DOHH2 (cell line): Measurements from ENCODE around the gene SPATA12.

Experiments
- H3F3A ChIP-seq: fragments of 200-600 bp; sonication (generic), shearing (Covaris generic); 2 replicates; pipeline ENCODE4 v1.6.0; 2016; ENCODE audit warnings: antibody characterized with exemption, mild to moderate bottlenecking; ENCODE audit not compliant: control insufficient read depth, insufficient read depth
- H3K27ac ChIP-seq: fragments of 200-600 bp; sonication (generic); 2 replicates; pipeline ENCODE4 v1.5.1; 2014; ENCODE audit warnings: low read depth, mild to moderate bottlenecking, low read length, moderate library complexity
- H3K27me3 ChIP-seq: fragments of 200-600 bp; sonication (generic); 2 replicates; pipeline ENCODE4 v1.6.1; 2014; ENCODE audit warnings: mild to moderate bottlenecking, low read length, mixed read lengths; ENCODE audit not compliant: control insufficient read depth
- H3K36me3 ChIP-seq: fragments of 200-600 bp; sonication (generic); 2 replicates; pipeline ENCODE4 v1.6.1; 2014; ENCODE audit warnings: mild to moderate bottlenecking, low read length, moderate library complexity, mixed read lengths; ENCODE audit not compliant: control insufficient read depth
- H3K4me1 ChIP-seq: fragments of 200-600 bp; sonication (generic); 2 replicates; pipeline ENCODE4 v1.6.1; 2014; ENCODE audit warnings: mild to moderate bottlenecking, low read length, mixed read lengths; ENCODE audit not compliant: control insufficient read depth
- H3K4me2 ChIP-seq: fragments of 200-600 bp; sonication (generic); 2 replicates; pipeline ENCODE4 v1.6.0; 2014; ENCODE audit warnings: mild to moderate bottlenecking, low read length, moderate library complexity
- H3K4me3 ChIP-seq: fragments of 200-600 bp; sonication (generic); 2 replicates; pipeline ENCODE4 v1.5.1; 2014; ENCODE audit warnings: mild to moderate bottlenecking, low read length, mixed read lengths
- H3K79me2 ChIP-seq: fragments of 200-600 bp; sonication (generic); 2 replicates; pipeline ENCODE4 v1.6.1; 2014; ENCODE audit warnings: mild to moderate bottlenecking, low read length, mixed read lengths; ENCODE audit not compliant: control insufficient read depth
- H3K9me2 ChIP-seq: fragments of 200-600 bp; sonication (generic); replicated peaks from 2 replicates; pipeline ENCODE4 v1.6.1; 2014; ENCODE audit warnings: mild to moderate bottlenecking, low read length, mixed read lengths; ENCODE audit not compliant: control insufficient read depth
- H3K9me3 ChIP-seq: fragments of 200-600 bp; sonication (generic); 2 replicates; pipeline ENCODE4 v1.6.1; 2014; ENCODE audit warnings: antibody characterized with exemption, low read length, mixed read lengths; ENCODE audit not compliant: control insufficient read depth, insufficient read depth
- H4K20me1 ChIP-seq: fragments of 200-600 bp; sonication (generic); 2 replicates; pipeline ENCODE4 v1.6.0; 2014; ENCODE audit warnings: low read depth, mild to moderate bottlenecking, antibody characterized with exemption, low read length, moderate library complexity; ENCODE audit not compliant: control insufficient read depth, insufficient read depth
- EZH2phosphoT487 ChIP-seq: fragments of 200-600 bp; sonication (generic); IDR thresholded peaks from 2 replicates; pipeline ENCODE4 v1.6.1; 2017; ENCODE audit warnings: borderline replicate concordance, mild to moderate bottlenecking, antibody characterized with exemption, low read length, moderate library complexity, mixed read lengths
- TF ChIP-seq, protein P1 (sequence below): fragments of 200-600 bp; sonication (generic); IDR thresholded peaks from one replicate; pipeline ENCODE4 v1.5.1; 2014; ENCODE audit warnings: antibody characterized with exemption, mild to moderate bottlenecking, low read depth, low read length; ENCODE audit not compliant: poor library complexity, severe bottlenecking

SPATA12 gene

GRCh38 chr3:57095363-57095762 is 34.9 kb downstream of the SPATA12 start:
- no peak overlapping the region for H3K4me3 ChIP-seq
- H3K27ac ChIP-seq: no peak overlapping the region
- H3K79me2 ChIP-seq: no peaks in the 10 kb centered on the region
- no peaks in the 10 kb centered on the region for H3F3A ChIP-seq
- peaks cover 17% of the 10 kb centered on the region for H3K27me3 ChIP-seq
- no peaks in the 10 kb centered on the region for H3K36me3 ChIP-seq
- H3K9me2 ChIP-seq: no peaks in the 10 kb centered on the region
- TF ChIP-seq EZH2phosphoT487: no peak
- TF ChIP-seq, protein P1, sequence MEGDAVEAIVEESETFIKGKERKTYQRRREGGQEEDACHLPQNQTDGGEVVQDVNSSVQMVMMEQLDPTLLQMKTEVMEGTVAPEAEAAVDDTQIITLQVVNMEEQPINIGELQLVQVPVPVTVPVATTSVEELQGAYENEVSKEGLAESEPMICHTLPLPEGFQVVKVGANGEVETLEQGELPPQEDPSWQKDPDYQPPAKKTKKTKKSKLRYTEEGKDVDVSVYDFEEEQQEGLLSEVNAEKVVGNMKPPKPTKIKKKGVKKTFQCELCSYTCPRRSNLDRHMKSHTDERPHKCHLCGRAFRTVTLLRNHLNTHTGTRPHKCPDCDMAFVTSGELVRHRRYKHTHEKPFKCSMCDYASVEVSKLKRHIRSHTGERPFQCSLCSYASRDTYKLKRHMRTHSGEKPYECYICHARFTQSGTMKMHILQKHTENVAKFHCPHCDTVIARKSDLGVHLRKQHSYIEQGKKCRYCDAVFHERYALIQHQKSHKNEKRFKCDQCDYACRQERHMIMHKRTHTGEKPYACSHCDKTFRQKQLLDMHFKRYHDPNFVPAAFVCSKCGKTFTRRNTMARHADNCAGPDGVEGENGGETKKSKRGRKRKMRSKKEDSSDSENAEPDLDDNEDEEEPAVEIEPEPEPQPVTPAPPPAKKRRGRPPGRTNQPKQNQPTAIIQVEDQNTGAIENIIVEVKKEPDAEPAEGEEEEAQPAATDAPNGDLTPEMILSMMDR: no peak
- H3K4me1 ChIP-seq: peaks cover 4% of the 10 kb centered on the region; the same call in 1 of the 2 replicates
- H3K4me2 ChIP-seq: no peak overlapping the region
- H3K9me3 ChIP-seq: no peaks in the 10 kb centered on the region
- no peaks in the 10 kb centered on the region for H4K20me1 ChIP-seq

GRCh38 chr3:57097536-57097935 is 37.1 kb downstream of the SPATA12 start:
- no peaks in the 10 kb centered on the region for H4K20me1 ChIP-seq
- TF ChIP-seq, protein P1: no peak
- TF ChIP-seq EZH2phosphoT487: no peak
- no peaks in the 10 kb centered on the region for H3K9me2 ChIP-seq
- H3K36me3 ChIP-seq: no peaks in the 10 kb centered on the region
- H3K4me2 ChIP-seq: no peak overlapping the region
- no peak overlapping the region for H3K27ac ChIP-seq
- H3K9me3 ChIP-seq: no peaks in the 10 kb centered on the region
- peaks cover 12% of the 10 kb centered on the region for H3K27me3 ChIP-seq
- H3F3A ChIP-seq: no peaks in the 10 kb centered on the region
- H3K4me3 ChIP-seq: no peak overlapping the region
- no peaks in the 10 kb centered on the region for H3K79me2 ChIP-seq
- H3K4me1 ChIP-seq: peaks cover 4% of the 10 kb centered on the region; the same call in 1 of the 2 replicates

DNA sequence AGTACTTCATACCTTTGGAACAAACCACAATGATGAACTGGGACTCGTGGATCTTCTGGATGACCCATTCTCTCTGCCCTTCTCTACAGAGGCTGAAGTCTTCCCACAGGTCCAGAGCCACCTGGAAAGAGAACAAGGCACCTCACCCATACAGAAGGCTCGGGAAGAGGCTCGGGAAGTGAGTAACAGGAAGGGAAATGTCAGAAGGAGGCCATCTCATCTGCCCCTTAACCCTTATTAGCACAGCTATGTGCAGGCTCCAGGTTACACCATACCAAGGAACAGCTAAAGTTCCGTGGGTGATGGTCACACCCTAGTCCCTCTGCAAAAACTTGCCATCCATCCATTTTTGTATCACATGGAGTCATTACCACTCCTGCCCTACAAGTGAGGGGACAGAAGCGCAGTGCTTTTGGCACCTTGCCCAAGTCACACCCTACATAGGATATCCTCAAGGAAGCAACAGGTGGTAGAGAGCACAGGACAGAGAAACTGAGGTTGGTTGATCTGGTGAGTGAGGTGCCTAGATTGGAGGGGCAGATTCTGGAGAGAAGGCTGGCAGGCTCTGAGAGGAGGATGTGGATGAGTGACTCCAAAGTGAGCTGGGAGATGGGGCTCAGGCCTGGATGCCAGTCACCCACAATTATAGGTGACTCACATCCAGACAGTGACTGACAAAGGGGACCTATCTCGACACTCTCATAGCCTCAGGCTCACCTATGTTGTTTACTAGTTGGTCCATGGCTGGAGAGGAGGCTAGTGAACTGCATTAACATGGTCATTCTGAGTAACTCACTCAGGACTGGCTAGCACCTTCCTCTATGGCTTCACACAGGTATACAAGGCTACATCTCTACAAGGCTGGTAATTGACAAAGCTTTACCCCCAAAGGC is 38.2 kb downstream of the SPATA12 start:
- H3K9me3 ChIP-seq: no peaks in the 10 kb centered on the region
- peaks cover 12% of the 10 kb centered on the region for H3K27me3 ChIP-seq
- H3K4me3 ChIP-seq: no peak overlapping the region
- no peaks in the 10 kb centered on the region for H3K79me2 ChIP-seq
- no peak overlapping the region for H3K4me2 ChIP-seq
- no peaks in the 10 kb centered on the region for H3K9me2 ChIP-seq
- no peak overlapping the region for H3K27ac ChIP-seq
- peaks cover 4% of the 10 kb centered on the region; the same call in 1 of the 2 replicates for H3K4me1 ChIP-seq
- H3K36me3 ChIP-seq: no peaks in the 10 kb centered on the region
- H4K20me1 ChIP-seq: no peaks in the 10 kb centered on the region
- H3F3A ChIP-seq: no peaks in the 10 kb centered on the region
- TF ChIP-seq, protein P1: no peak
- no peak for TF ChIP-seq EZH2phosphoT487
